Stimulated activated CD4-positive, alpha-beta T cell treated with anti-CD3 and anti-CD28 coated beads, Interleukin-1b, Interleukin-23, amount 100 ng/mL, for 48 hours (primary cell): ENCODE data around the gene LRRC1.

ENCODE experiments used
- DNase-seq: peaks from one replicate; pipeline ENCODE4 v3.0.0-alpha.2; 2020

LRRC1 gene

GRCh38 chr6:53896196-53896595 lies 101.4 kb downstream of the LRRC1 start:
- no peak for DNase-seq

GRCh38 chr6:53898026-53898795 lies 103.4 kb downstream of the LRRC1 start:
- no peak for DNase-seq

GRCh38 chr6:53899512-53899911 lies 104.7 kb downstream of the LRRC1 start:
- DNase-seq: no peak

GRCh38 chr6:53903357-53903756 lies 108.6 kb downstream of the LRRC1 start:
- no peak for DNase-seq

- no peak for DNase-seq
Measured at GRCh38 chr6:53906103-53906502, 111.3 kb downstream of the LRRC1 start.

GRCh38 chr6:53906842-53907241 lies 112.0 kb downstream of the LRRC1 start:
- DNase-seq: no peak

GRCh38 chr6:53910834-53911233 lies 116.0 kb downstream of the LRRC1 start:
- DNase-seq: no peak

GRCh38 chr6:53912661-53913060 lies 117.9 kb downstream of the LRRC1 start:
- DNase-seq: no peak

GRCh38 chr6:53913286-53913685 lies 118.5 kb downstream of the LRRC1 start:
- no peak for DNase-seq

GRCh38 chr6:53915026-53915691 lies 120.4 kb downstream of the LRRC1 start:
- DNase-seq: no peak

- DNase-seq: no peak
Measured at GRCh38 chr6:53916804-53917463, 122.1 kb downstream of the LRRC1 start.

- no peak for DNase-seq
Measured at GRCh38 chr6:53917464-53917842, 122.6 kb downstream of the LRRC1 start.

- no peak for DNase-seq
Measured at GRCh38 chr6:53918854-53919510, 124.2 kb downstream of the LRRC1 start.

- no peak for DNase-seq
Measured at GRCh38 chr6:53919881-53920360, 125.1 kb downstream of the LRRC1 start.

- no peak for DNase-seq
Measured at GRCh38 chr6:53920881-53921280, 126.1 kb downstream of the LRRC1 start.

GRCh38 chr6:53921639-53922038 lies 126.8 kb downstream of the LRRC1 start:
- no peak for DNase-seq

GRCh38 chr6:53922539-53922981 lies 127.8 kb downstream of the LRRC1 start:
- DNase-seq: no peak

- no peak for DNase-seq
Measured at GRCh38 chr6:53924277-53924676, 129.5 kb downstream of the LRRC1 start.

- no peak for DNase-seq
Measured at GRCh38 chr6:53924821-53925422, 130.1 kb downstream of the LRRC1 start.

GRCh38 chr6:53925891-53926290 lies 131.1 kb downstream of the LRRC1 start:
- DNase-seq: no peak

GRCh38 chr6:53926505-53926904 lies 131.7 kb downstream of the LRRC1 start:
- no peak for DNase-seq

GRCh38 chr6:53928641-53929040 lies 133.8 kb downstream of the LRRC1 start:
- no peak for DNase-seq
